Keratinocyte (primary cell): ENCODE data around the gene PPFIA1. TPM values are rescaled to one million over a fixed set of nuclear protein-coding genes. Genes with fewer than 3 reads are reported as not detected.

Experiments
- DNase-seq: peaks from one replicate; pipeline ENCODE4 v3.0.0-alpha.2; 2011; ENCODE audit warnings: low read depth, missing footprints, low spot score
- FAIRE-seq: peaks from 2 replicates; lab custom pipeline; 2011; peaks lifted over from hg19 to GRCh38; lab: Jason Lieb, UNC
- H2AFZ ChIP-seq: 2 replicates; pipeline ENCODE4 v1.6.0; 2012; ENCODE audit warnings: low read length, control low read depth, inconsistent platforms; ENCODE audit not compliant: control insufficient read depth
- H3K27ac ChIP-seq: 2 replicates; pipeline ENCODE4 v1.5.1; 2011; ENCODE audit warnings: low read length; ENCODE audit not compliant: control insufficient read depth, insufficient read depth
- H3K27me3 ChIP-seq: 3 replicates; pipeline ENCODE4 v1.6.0; 2011; ENCODE audit warnings: low read length; ENCODE audit not compliant: control insufficient read depth, insufficient read depth; ENCODE audit errors: extremely low read depth
- H3K36me3 ChIP-seq, 2 experiments: 2 replicates in 1 of 2; 3 replicates in 1 of 2; pipeline ENCODE4 v1.5.1; 2011; ENCODE audit warnings: low read length in 2 of 2, mild to moderate bottlenecking in 1 of 2; ENCODE audit not compliant: control insufficient read depth in 2 of 2, insufficient read depth in 2 of 2; ENCODE audit errors: extremely low read depth in 1 of 2
- H3K4me1 ChIP-seq: 3 replicates; pipeline ENCODE4 v1.5.1; 2011; ENCODE audit warnings: low read length; ENCODE audit not compliant: control insufficient read depth, insufficient read depth; ENCODE audit errors: extremely low read depth
- H3K4me2 ChIP-seq: 3 replicates; pipeline ENCODE4 v1.6.0; 2011; ENCODE audit warnings: low read depth, low read length; ENCODE audit not compliant: control insufficient read depth, insufficient read depth; ENCODE audit errors: extremely low read depth
- H3K4me3 ChIP-seq, 3 experiments: fragments of 200-600 bp in 1 of 3; sonication (generic) in 1 of 3; 2 replicates in 2 of 3; 3 replicates in 1 of 3; pipeline ENCODE4 v1.5.1; 2011 to 2016; ENCODE audit warnings: low read length in 3 of 3, mild to moderate bottlenecking in 3 of 3, control low read depth in 2 of 3, inconsistent platforms in 1 of 3, low read depth in 1 of 3, mixed read lengths in 1 of 3, mixed run types in 1 of 3, moderate library complexity in 1 of 3; ENCODE audit not compliant: control insufficient read depth in 2 of 3, insufficient read depth in 2 of 3; ENCODE audit errors: extremely low read depth in 1 of 3
- H3K79me2 ChIP-seq: 2 replicates; pipeline ENCODE4 v1.6.0; 2012; ENCODE audit warnings: low read length; ENCODE audit not compliant: control insufficient read depth, insufficient read depth
- H3K9ac ChIP-seq: 3 replicates; pipeline ENCODE4 v1.6.0; 2011; ENCODE audit warnings: low read length; ENCODE audit not compliant: control insufficient read depth, insufficient read depth; ENCODE audit errors: extremely low read depth
- H3K9me1 ChIP-seq: 3 replicates; pipeline ENCODE4 v1.6.0; 2011; ENCODE audit warnings: low read length; ENCODE audit not compliant: control insufficient read depth, insufficient read depth; ENCODE audit errors: extremely low read depth
- H3K9me3 ChIP-seq: 2 replicates; pipeline ENCODE4 v1.5.1; 2012; ENCODE audit warnings: low read depth, low read length; ENCODE audit not compliant: control insufficient read depth
- H4K20me1 ChIP-seq: 3 replicates; pipeline ENCODE4 v1.6.0; 2011; ENCODE audit warnings: low read length; ENCODE audit not compliant: control insufficient read depth, insufficient read depth; ENCODE audit errors: extremely low read depth
- CTCF ChIP-seq, 3 experiments: IDR thresholded peaks in 1 of 3; conservative IDR thresholded peaks in 1 of 3; optimal IDR thresholded peaks in 1 of 3; 2 replicates in 2 of 3; 3 replicates in 1 of 3; pipeline versions ENCODE3 to v1.5.1; 2011; ENCODE audit warnings: low read length in 3 of 3, mild to moderate bottlenecking in 3 of 3, moderate library complexity in 2 of 3, control low read depth in 1 of 3, inconsistent platforms in 1 of 3; ENCODE audit not compliant: insufficient read depth in 2 of 3; ENCODE audit errors: extremely low read depth in 1 of 3
- EZH2 ChIP-seq: IDR thresholded peaks from one replicate; pipeline ENCODE4 v1.6.1; 2012; ENCODE audit warnings: inconsistent platforms, mild to moderate bottlenecking, low read length, moderate library complexity
- dilution Hi-C: fragments of 300-500 bp; cut with MboI; formaldehyde crosslinking; loops from one replicate; pipeline ENCODE4 v1.7.0; 2020; ENCODE audit warnings: low sequenced_read_pairs; ENCODE audit not compliant: extremely low pct_ligation_motif_present
- polyA plus RNA-seq, 5 experiments: library from polyadenylated mRNA; depleted of rRNA in 3 of 5; stranded (reverse) in 3 of 5; stranded (forward) in 1 of 5; unstranded in 1 of 5; fragments of >200 nt; gene quantifications; 1 replicate in 1 of 5; 2 replicates in 3 of 5; 3 replicates in 1 of 5; pipeline versions ENCODE4 v1.2.1 to v1.2.3, GENCODE V29; 2011 to 2012; ENCODE audit warnings: missing spikeins in 2 of 5, low read depth in 1 of 5, low replicate concordance in 1 of 5

PPFIA1 gene
- polyA plus RNA-seq, 1 donor (not counting 4 experiments of a cell fraction or from before 2014, with no cell fraction given), result 27.6 TPM

- peaks cover 3% of the 10 kb centered on the region for H3K79me2 ChIP-seq
- no peaks in the 10 kb centered on the region for H3K27me3 ChIP-seq
- H3K36me3 ChIP-seq, result peaks cover 50 to 52% of the 10 kb centered on the region in 2 experiments
- FAIRE-seq (no peak), DNase-seq (no peak)
- H3K9me1 ChIP-seq, result no peaks in the 10 kb centered on the region
- H3K9ac ChIP-seq, result no peak overlapping the region
- TF ChIP-seq EZH2, result no peak
- no peak for TF ChIP-seq CTCF (optimal IDR thresholded peaks at IDR 0.05 in 1 of 3, IDR thresholded peaks at IDR 0.05 in 1 of 3, conservative IDR thresholded peaks at IDR 0.05 in 1 of 3; ENCODE audit: extremely low read depth in 1 of 3, insufficient read depth in 2 of 3, low read length in 3 of 3)
- peaks cover 6% of the 10 kb centered on the region for H4K20me1 ChIP-seq
- H3K27ac ChIP-seq, result no peak overlapping the region
- H3K4me3 ChIP-seq, result no peak overlapping the region
- no peak overlapping the region for H2AFZ ChIP-seq
- no peaks in the 10 kb centered on the region for H3K9me3 ChIP-seq
- no peaks in the 10 kb centered on the region for H3K4me1 ChIP-seq
- dilution Hi-C loops, result no loop called here
- no peak overlapping the region for H3K4me2 ChIP-seq
Observed at GRCh38 chr11:70429724-70430521, 159.4 kb downstream of the PPFIA1 start.

- FAIRE-seq, result no peak
- Histone ChIP-seq H3K9me3 (no peaks in the 10 kb centered on the region), H4K20me1 (peaks cover 6% of the 10 kb centered on the region), H3K4me3 (no peak overlapping the region), H3K9ac (no peak overlapping the region), H3K4me1 (no peaks in the 10 kb centered on the region), H3K27me3 (no peaks in the 10 kb centered on the region), H3K4me2 (no peak overlapping the region), H3K27ac (no peak overlapping the region), H3K79me2 (peaks cover 3% of the 10 kb centered on the region), H3K9me1 (no peaks in the 10 kb centered on the region), H2AFZ (no peak overlapping the region), H3K36me3 (peaks cover 48 to 53% of the 10 kb centered on the region in 2 experiments)
- no peak for TF ChIP-seq EZH2
- no peak for TF ChIP-seq CTCF (optimal IDR thresholded peaks at IDR 0.05 in 1 of 3, IDR thresholded peaks at IDR 0.05 in 1 of 3, conservative IDR thresholded peaks at IDR 0.05 in 1 of 3; ENCODE audit: extremely low read depth in 1 of 3, insufficient read depth in 2 of 3, low read length in 3 of 3)
- dilution Hi-C loops, result no loop called here
- no peak for DNase-seq
Observed at GRCh38 chr11:70430671-70431574, 160.4 kb downstream of the PPFIA1 start.
